Osteocyte (in vitro differentiated cells): Measurements from ENCODE around the gene SF3B5. TPM values are rescaled to one million over a fixed set of nuclear protein-coding genes. Genes with fewer than 3 reads are reported as not detected.

Experiments used
- DNase-seq: peaks from one replicate; pipeline ENCODE4 v3.0.0; 2021; ENCODE audit warnings: mixed read lengths; ENCODE audit not compliant: unreplicated experiment; ENCODE audit errors: extremely low spot score
- H3K27ac Mint-ChIP-seq: one replicate; pipeline ENCODE4 v1.8.0; 2021; ENCODE audit warnings: mild to moderate bottlenecking, mixed read lengths; ENCODE audit not compliant: unreplicated experiment
- H3K27me3 Mint-ChIP-seq: one replicate; pipeline ENCODE4 v1.8.0; 2021; ENCODE audit warnings: mixed read lengths; ENCODE audit not compliant: unreplicated experiment
- H3K36me3 Mint-ChIP-seq: one replicate; pipeline ENCODE4 v1.8.0; 2021; ENCODE audit warnings: mixed read lengths; ENCODE audit not compliant: unreplicated experiment
- H3K4me1 Mint-ChIP-seq: one replicate; pipeline ENCODE4 v1.8.0; 2021; ENCODE audit warnings: mixed read lengths; ENCODE audit not compliant: unreplicated experiment
- H3K4me3 Mint-ChIP-seq: one replicate; pipeline ENCODE4 v1.8.0; 2021; ENCODE audit warnings: mild to moderate bottlenecking, moderate library complexity, mixed read lengths; ENCODE audit not compliant: unreplicated experiment
- H3K9me3 Mint-ChIP-seq: one replicate; pipeline ENCODE4 v1.8.0; 2021; ENCODE audit warnings: mixed read lengths; ENCODE audit not compliant: unreplicated experiment
- total RNA-seq: library from RNA; stranded (reverse); gene quantifications from 2 replicates; pipeline ENCODE4 v1.2.1, GENCODE V29; 2021
- TF ChIP-seq, protein P1 (sequence below): fragments of 200-600 bp; sonication (generic); IDR thresholded peaks from 2 replicates; pipeline ENCODE4 v1.5.0; 2021; ENCODE audit warnings: antibody characterized with exemption, mild to moderate bottlenecking, moderate library complexity

The SF3B5 gene
- total RNA-seq, 1 donor from 2014 or later: 134 TPM

DNA sequence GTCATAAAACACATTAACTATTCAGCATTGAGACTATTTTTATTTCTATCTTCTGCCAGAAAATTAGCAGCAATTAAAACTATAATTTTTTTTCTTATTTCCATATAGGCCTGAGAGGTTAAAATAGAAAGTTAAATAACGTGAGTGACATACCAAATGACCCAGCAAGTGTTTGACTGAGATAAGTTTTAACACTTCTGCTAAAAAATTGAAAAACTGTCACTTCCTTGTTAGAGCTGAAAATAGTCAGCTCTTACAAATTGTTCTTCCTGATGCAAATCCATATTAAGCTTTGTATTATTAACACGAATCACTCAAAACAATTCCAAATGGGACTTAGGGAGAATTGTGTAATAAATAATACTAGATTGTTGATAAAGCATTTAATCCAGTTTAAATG, 28.5 kb upstream of the SF3B5 start:
- TF ChIP-seq, protein P1, sequence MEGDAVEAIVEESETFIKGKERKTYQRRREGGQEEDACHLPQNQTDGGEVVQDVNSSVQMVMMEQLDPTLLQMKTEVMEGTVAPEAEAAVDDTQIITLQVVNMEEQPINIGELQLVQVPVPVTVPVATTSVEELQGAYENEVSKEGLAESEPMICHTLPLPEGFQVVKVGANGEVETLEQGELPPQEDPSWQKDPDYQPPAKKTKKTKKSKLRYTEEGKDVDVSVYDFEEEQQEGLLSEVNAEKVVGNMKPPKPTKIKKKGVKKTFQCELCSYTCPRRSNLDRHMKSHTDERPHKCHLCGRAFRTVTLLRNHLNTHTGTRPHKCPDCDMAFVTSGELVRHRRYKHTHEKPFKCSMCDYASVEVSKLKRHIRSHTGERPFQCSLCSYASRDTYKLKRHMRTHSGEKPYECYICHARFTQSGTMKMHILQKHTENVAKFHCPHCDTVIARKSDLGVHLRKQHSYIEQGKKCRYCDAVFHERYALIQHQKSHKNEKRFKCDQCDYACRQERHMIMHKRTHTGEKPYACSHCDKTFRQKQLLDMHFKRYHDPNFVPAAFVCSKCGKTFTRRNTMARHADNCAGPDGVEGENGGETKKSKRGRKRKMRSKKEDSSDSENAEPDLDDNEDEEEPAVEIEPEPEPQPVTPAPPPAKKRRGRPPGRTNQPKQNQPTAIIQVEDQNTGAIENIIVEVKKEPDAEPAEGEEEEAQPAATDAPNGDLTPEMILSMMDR: no peak
- no peak overlapping the region for H3K27ac Mint-ChIP-seq
- H3K9me3 Mint-ChIP-seq: peaks cover 5% of the 10 kb centered on the region
- H3K4me3 Mint-ChIP-seq: no peak overlapping the region
- H3K27me3 Mint-ChIP-seq: no peaks in the 10 kb centered on the region
- no peaks in the 10 kb centered on the region for H3K36me3 Mint-ChIP-seq
- no peaks in the 10 kb centered on the region for H3K4me1 Mint-ChIP-seq
- no peak for DNase-seq

DNA sequence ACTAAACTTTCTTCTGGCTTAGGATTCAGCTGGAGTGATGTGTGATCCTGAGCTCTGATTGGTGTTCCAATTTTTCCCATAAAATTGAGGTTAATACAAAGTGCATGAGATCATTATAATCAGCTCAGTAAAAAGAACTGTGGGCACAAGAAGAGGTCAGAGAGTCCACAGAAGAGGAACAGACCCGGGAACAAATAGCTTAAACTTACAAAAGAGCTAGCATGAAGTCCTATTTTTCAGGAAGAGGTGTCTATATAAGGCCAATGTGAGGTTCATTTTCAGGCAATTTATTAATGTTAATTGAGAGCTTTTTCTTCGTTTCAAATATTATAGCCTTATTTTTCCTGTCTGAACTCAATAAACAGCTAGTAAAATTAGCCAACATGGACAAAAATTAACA, 28.0 kb upstream of the SF3B5 start:
- Mint-ChIP-seq H3K27ac (no peak overlapping the region), H3K27me3 (no peaks in the 10 kb centered on the region), H3K9me3 (peaks cover 5% of the 10 kb centered on the region), H3K4me1 (no peaks in the 10 kb centered on the region), H3K36me3 (no peaks in the 10 kb centered on the region), H3K4me3 (no peak overlapping the region)
- TF ChIP-seq, protein P1: no peak
- DNase-seq: no peak

DNA sequence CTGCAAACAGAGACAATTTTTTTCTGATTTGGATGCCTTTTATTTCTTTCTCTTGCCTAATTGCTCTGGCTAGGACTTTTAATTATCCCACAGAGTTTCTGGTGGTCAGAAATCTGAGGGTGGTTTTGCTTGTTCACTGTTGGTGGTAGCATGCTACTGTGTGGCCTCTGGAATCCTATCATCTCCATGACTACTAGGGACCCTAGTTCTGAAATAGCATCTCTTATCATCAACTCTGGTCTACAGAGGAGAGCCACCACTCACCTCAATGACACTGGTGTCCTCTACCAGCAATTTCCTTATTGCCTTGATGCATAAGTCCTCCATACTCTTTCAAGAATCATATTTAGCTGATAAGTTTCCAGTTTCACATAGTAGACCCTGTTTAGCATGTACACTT, 27.5 kb upstream of the SF3B5 start:
- Mint-ChIP-seq H3K4me1 (no peaks in the 10 kb centered on the region), H3K9me3 (peaks cover 5% of the 10 kb centered on the region), H3K27me3 (no peaks in the 10 kb centered on the region), H3K27ac (no peak overlapping the region), H3K4me3 (no peak overlapping the region), H3K36me3 (no peaks in the 10 kb centered on the region)
- no peak for DNase-seq
- TF ChIP-seq, protein P1: no peak

DNA sequence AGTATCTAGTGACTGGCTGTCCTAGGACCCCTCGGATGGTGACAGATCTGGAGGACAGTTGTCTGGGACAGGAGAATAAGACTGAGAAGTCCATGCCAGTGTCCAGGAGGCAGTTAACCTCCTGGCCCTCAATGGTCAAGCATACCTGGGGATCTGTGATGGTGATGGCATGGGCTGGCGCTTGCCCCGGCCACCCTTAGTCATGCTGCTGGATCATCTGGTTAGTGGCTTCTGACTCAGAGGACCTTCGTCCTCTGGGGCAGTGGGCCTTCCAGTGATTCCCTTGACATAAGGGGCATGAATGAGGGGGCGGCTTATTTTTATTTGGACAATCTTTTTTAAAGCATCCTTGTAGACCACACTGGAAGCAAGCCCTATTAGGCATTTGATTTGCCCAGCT, 24.0 kb upstream of the SF3B5 start:
- Mint-ChIP-seq H3K4me1 (no peaks in the 10 kb centered on the region), H3K27ac (no peak overlapping the region), H3K4me3 (no peak overlapping the region), H3K9me3 (peaks cover 5% of the 10 kb centered on the region), H3K27me3 (no peaks in the 10 kb centered on the region), H3K36me3 (no peaks in the 10 kb centered on the region)
- TF ChIP-seq, protein P1: no peak
- no peak for DNase-seq

DNA sequence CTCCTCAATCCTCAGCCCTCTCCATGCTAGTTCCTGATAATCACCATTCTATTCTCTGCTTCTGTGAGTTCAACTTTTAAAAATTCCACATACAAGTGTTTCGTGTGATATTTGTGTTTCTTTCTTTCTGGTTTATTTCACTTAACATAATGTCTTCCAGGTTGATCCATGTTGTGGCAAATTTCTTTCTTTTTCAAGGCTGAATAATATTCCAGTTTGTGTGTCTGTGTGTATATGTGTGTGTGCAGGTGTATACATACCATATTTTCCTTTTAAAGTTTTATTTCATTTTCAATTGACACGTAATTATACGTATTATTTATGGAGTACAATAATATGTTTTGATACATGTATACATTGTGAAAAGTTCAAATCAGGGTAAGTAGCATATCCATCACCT, 19.8 kb upstream of the SF3B5 start:
- Mint-ChIP-seq H3K27ac (no peak overlapping the region), H3K9me3 (no peaks in the 10 kb centered on the region), H3K36me3 (no peaks in the 10 kb centered on the region), H3K27me3 (no peaks in the 10 kb centered on the region), H3K4me3 (no peak overlapping the region), H3K4me1 (no peaks in the 10 kb centered on the region)
- no peak for DNase-seq
- TF ChIP-seq, protein P1: no peak
